Endometrial microvascular endothelial cells (primary cell): Measurements from ENCODE around the gene OR2T29. TPM values are rescaled to one million over a fixed set of nuclear protein-coding genes. Genes with fewer than 3 reads are reported as not detected.
"Not testable (repeated sequence)": the region's sequence is repeated elsewhere in the genome, so short reads cannot be mapped to it uniquely, and the experiment has no call there.

Experiments used
- in situ Hi-C: cut with HindIII; loops from 2 replicates; pipeline ENCODE4 v1.10.0; 2017; ENCODE audit warnings: low sequenced_read_pairs, low pct_unique_long_range_greater_than_20kb; ENCODE audit errors: inconsistent ontology term
- total RNA-seq: library from RNA; depleted of rRNA; stranded (reverse); fragments of >200 nt; gene quantifications from one replicate; pipeline ENCODE4 v1.2.3, GENCODE V29; 2015; ENCODE audit errors: inconsistent ontology term

OR2T29 gene
- not detected for total RNA-seq

DNA sequence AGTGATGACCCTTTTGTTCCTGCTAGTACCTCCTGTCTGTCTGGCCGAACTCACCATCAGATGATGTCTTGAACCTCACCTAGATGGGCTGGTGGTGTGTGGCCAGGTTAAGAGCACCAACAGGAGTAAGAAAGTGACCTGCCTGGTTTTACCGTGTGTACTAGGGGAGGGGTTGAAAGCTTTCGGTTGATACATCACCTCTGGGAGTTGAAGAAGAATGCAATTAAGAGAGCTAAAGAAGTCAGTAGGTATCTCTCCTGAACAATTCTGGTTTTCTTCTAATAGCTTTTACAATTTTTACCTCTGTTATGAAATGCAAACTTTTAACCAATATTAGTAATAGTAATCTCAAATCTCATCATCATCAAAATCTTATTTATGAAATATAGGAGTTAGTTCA lies at the start of gene OR2T29:
TSS of gene OR2T29 (minus strand) at position 101 of the 400 bp plus-strand sequence. CDS start 3,281 bp downstream, outside the sequence.
- in situ Hi-C loops: not testable (repeated sequence)

GRCh38 chr1:248611883-248612414 lies 49.4 kb upstream of the OR2T29 start:
- in situ Hi-C loops: no loop called here

DNA sequence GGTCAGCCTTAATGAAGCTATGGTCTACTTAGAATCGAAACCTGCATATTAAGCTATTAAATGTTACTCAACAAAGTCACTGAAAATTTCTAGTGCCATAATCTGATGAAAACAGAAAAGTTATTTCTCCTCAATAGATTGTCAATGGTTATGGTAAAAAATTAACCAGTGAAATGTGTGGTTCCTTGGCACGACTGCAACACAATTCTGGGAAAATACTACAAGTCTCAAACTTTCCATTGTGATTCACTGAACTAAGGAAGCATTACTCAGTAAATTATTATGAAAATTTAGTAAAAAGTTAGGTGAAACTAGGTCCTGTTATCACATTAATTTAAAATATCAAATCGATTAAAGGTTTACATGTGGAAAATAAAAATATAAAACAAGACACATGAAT lies 47.7 kb upstream of the OR2T29 start:
- in situ Hi-C loops: no loop called here

- in situ Hi-C loops: no loop called here
Measured at GRCh38 chr1:248599396-248599795, 36.8 kb upstream of the OR2T29 start.

- in situ Hi-C loops: no loop called here
Measured at GRCh38 chr1:248597589-248597988, 35.0 kb upstream of the OR2T29 start, which contains the start of gene OR2T10. Gene OR2T10 (minus strand): TSS chr1:248597700. CDS start chr1:248593768, 3,932 bp downstream.

DNA sequence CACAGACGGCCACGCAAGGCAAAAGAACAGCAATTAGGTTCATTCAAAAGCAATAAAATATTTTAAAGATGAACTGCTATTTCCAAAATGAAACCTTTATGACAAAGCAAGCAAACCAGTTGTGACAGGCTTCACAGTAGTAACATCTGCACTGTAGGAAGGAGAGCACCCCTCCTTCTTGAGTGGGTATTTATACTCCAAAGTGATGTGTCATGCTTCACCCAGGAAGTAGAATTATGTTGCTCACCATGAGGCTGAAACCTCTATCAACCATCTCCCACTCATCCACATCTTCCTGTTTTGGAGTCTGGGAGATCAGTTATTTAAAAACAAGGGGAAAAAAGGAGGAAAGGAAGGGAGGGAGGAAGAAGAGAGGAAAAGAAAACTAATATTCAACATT lies 34.0 kb upstream of the OR2T29 start:
- in situ Hi-C loops: no loop called here

GRCh38 chr1:248593226-248593625 lies 30.7 kb upstream of the OR2T29 start:
- in situ Hi-C loops: no loop called here

DNA sequence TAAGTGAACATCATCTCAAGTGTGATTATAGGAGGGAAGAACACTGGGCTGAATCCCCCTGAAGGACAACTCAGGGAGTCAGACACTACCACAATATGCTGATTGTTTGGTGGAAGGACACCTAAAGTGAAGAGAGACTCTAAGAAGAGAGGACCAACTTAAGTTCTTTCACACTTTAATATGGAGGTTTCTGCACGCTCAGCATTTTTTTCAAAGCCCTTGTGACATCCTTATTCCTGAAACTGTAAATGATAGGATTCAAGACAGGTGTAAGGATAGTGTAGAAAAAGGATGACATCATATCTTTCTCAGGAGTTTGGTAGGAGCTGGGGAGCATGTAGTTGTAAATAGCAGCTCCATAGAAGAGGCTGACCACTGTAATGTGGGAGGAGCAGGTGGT lies 30.1 kb upstream of the OR2T29 start:
- in situ Hi-C loops: no loop called here

DNA sequence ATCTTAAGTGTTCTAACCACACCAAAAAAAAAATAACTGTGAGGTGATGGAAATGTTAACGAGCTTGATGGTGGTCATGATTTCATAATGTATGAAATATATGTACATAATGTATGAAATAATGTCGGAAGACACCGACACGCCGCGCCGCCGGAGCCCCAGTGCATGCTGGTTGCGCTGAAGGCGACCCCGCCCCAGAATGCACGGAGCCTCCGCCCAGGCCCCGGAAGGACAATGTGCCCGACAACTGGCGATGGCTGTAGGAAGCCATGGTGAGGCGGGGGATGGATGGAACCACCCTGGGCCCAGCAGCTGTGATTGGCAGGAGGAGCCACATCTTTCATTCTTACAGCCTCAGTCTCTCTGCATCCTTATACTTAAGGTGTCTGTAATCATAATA lies 27.5 kb upstream of the OR2T29 start:
- in situ Hi-C loops: no loop called here

DNA sequence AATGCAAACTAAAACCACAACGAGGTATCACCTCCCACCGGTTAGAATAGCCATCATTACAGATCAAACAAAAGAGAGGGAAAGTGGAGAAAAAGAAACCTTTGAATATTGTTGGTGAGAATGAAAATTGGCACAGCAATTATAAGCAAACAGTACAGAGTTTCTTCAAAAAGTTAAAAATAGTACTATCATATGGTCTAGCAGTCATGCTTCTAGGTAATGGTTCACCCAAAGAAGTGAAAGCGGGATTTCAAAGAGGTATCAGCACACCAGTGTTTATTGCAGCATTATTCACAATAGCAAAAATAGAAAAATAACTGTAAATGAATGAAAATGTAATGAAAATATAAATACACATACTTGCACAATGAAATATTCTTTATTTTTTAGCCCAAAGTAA lies 26.8 kb upstream of the OR2T29 start:
- in situ Hi-C loops: no loop called here

DNA sequence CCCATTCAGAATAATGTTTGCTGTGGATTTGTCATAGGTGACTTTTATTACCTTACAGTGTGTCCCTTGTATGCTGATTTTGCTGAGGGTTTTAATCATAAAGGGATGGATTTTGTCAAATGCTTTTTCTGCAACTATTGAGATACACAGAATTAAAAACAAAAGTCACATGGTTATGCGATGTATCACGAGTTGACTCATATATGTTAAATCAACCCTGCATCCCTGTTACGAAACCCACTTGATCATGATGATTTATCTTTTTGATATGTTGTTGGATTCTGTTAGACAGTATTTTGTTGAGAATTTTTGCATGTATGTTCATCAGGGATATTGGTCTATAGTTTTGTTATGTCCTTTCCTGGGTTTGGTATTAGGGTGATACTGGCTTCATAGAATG lies 22.7 kb upstream of the OR2T29 start:
- in situ Hi-C loops: no loop called here

DNA sequence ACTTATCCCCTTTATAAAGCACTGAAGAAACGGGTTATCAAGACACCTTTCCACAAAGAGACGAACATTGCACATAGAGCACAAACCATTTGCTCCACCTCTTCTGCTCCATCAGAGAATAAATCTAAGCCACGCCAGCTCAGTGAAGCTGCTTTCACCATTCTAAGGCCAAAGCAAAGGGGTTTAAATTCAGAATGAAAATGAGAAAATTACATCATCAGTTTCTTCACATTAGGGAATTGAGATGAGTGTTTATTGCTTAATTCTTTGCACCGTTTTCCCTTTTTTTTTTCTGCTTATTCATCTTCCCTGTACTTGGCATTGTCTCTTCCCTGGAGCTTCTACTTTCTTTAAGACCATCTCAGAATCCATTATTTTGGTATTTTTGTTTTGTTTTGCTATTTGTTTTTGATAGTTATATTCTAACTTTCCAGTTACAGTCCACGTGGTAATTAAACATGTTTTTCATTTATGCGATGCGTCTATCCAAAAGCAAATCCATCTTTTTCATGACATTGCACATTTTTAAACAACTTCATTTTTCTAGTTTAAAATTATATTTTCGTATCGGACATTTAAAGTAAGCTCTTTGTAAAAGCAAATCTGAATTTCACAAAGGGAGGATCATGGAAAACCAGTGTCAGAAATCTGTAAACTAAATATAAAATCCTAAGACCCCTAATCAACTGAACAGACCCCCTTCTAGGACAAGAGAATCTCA lies 13.8 kb upstream of the OR2T29 start:
- in situ Hi-C loops: no loop called here

GRCh38 chr1:248574657-248575056 lies 12.1 kb upstream of the OR2T29 start, which contains the start of gene OR2T34:
Gene OR2T34 (minus strand): TSS chr1:248574757. CDS start chr1:248574757, 0 bp downstream.
- in situ Hi-C loops: not testable (repeated sequence)

DNA sequence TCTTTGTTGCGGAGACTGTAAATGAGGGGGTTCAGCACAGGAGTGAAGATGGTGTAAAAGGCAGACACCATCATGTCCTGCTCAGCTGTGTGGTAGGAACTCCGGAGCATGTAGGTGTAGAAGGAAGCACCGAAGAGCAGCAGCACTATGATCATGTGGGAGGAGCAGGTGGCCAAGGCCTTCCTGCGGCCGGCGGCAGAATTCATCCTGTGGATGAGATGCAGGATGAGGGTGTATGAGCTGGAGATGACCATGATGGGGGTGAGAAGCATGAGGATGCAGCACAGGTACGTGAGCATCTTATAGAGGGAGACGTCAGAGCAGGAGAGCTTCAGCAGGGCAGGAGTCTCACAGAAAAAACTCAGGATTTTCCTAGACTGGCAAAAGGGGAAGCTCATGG lies 11.3 kb upstream of the OR2T29 start:
- in situ Hi-C loops: not testable (repeated sequence)

GRCh38 chr1:248572049-248572448 lies 9.5 kb upstream of the OR2T29 start:
- in situ Hi-C loops: not testable (repeated sequence)

DNA sequence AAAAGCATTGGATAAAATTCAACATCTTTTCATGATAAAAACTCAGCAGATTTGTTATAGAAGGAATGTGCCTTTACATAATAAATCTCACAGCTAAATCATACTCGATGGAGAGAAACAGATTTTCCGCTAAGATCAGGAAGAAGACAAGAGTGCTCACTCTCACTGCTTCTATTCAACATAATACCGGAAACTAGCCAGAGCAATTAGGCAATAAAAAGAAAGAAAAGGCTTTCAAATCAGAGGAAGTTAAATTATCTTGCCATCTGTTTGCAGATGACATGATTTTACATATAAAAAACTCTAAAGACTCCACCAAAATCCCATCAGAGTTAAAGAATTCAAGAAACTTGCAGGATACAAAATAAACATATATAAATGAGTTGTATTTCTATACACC lies 8.2 kb upstream of the OR2T29 start:
- in situ Hi-C loops: not testable (repeated sequence)

GRCh38 chr1:248569049-248569448 lies 6.5 kb upstream of the OR2T29 start:
- in situ Hi-C loops: not testable (repeated sequence)

DNA sequence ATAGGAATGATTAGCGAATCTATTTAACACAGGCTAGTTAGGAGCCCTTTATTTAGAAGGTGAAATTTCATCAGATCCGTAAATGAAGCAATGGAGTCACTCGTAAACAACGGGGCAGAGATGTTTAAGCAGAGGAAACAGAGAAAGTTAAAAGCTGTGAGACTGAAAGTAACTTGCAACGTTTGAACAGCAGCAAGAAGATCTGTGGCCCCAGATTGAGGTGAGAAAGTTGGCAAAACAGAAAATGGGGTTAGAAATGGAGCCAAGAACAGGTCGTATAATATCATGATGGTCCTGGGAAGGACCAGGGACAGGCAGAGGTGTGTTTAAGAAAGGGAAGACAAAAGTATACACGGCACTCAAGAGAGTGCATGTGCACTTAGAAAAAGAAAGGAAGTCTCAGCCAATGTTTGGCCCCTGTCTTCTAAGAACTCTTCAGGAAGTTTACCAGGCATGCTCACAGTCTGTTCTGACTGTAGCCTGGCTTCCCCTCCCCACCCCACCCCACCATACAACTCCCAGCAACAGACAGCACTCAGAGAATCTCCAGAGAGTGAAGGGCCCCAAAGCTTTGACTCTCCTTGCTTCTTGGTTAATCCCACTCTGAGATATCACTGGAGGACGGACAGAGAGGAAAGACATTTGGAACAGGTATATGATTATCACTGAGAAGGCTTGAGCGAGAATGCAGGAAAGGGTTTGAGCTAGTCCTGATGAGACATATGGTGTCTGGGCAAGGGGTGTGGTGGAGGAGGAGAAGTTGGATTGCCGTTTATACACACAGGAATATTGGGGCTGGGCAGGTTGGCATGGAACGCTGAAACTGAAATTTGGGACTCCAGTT lies 3.2 kb upstream of the OR2T29 start:
- in situ Hi-C loops: not testable (repeated sequence)

- in situ Hi-C loops: not testable (repeated sequence)
Measured at GRCh38 chr1:248551027-248551426, 11.5 kb downstream of the OR2T29 start.

- in situ Hi-C loops: not testable (repeated sequence)
Measured at GRCh38 chr1:248547383-248547782, 15.2 kb downstream of the OR2T29 start.
